ACC112 (cell line): ENCODE data around the gene PGLYRP2.

Source experiments
- H2AFZ ChIP-seq: fragments of 200-600 bp; sonication (generic); one replicate; pipeline ENCODE4 v1.6.0; 2017; ENCODE audit warnings: antibody characterized with exemption, low read length; ENCODE audit not compliant: unreplicated experiment
- H3K27ac ChIP-seq: fragments of 200-600 bp; sonication (generic); 2 replicates; pipeline ENCODE4 v1.5.1; 2014; ENCODE audit warnings: low read depth, mild to moderate bottlenecking, antibody characterized with exemption, low read length, moderate library complexity
- H3K27me3 ChIP-seq: fragments of 200-600 bp; sonication (generic); 2 replicates; pipeline ENCODE4 v1.6.1; 2014; ENCODE audit warnings: mild to moderate bottlenecking, antibody characterized with exemption, low read length, moderate library complexity, mixed read lengths; ENCODE audit not compliant: insufficient read depth
- H3K36me3 ChIP-seq: fragments of 200-600 bp; sonication (generic); 2 replicates; pipeline ENCODE4 v1.6.1; 2016; ENCODE audit warnings: mild to moderate bottlenecking, antibody characterized with exemption, low read length, moderate library complexity, mixed read lengths; ENCODE audit not compliant: insufficient read depth
- H3K4me1 ChIP-seq: fragments of 200-600 bp; sonication (generic); one replicate; pipeline ENCODE4 v1.6.1; 2016; ENCODE audit warnings: low read length, mixed read lengths; ENCODE audit not compliant: insufficient read depth, unreplicated experiment, control insufficient read depth
- H3K4me3 ChIP-seq: fragments of 200-600 bp; sonication (generic); 2 replicates; pipeline ENCODE4 v1.5.1; 2014; ENCODE audit warnings: mild to moderate bottlenecking, low read depth, low read length
- H3K79me2 ChIP-seq: fragments of 200-600 bp; sonication (generic); one replicate; pipeline ENCODE4 v1.6.0; 2016; ENCODE audit warnings: low read length; ENCODE audit not compliant: control insufficient read depth, unreplicated experiment, insufficient read depth

The PGLYRP2 gene

DNA sequence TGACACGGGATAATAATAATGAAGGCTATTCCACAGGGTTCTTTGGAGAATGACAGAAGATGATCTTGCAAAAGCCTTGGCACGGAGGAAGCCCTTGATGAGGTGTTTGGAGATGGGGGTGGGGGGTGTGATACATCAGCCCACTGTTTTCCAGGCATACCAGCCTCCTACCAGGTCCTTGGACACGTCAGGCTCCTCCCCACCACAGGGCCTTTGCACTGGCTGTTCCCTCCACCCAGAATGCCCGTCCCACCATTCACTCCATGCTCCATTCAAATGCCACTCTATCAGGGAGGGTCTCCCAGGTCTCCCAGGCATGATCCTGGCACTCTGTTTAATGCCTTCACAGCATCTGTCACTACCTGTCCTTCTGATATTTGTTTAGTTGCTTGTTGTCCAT, 32.2 kb downstream of the PGLYRP2 start:
- H3K4me3 ChIP-seq, result no peak overlapping the region
- no peaks in the 10 kb centered on the region for H3K36me3 ChIP-seq
- H3K27me3 ChIP-seq, result no peaks in the 10 kb centered on the region
- H3K4me1 ChIP-seq, result no peaks in the 10 kb centered on the region
- no peak overlapping the region for H2AFZ ChIP-seq
- H3K79me2 ChIP-seq, result no peaks in the 10 kb centered on the region
- no peak overlapping the region for H3K27ac ChIP-seq

- H3K79me2 ChIP-seq, result no peaks in the 10 kb centered on the region
- H2AFZ ChIP-seq, result no peak overlapping the region
- no peak overlapping the region for H3K4me3 ChIP-seq
- no peaks in the 10 kb centered on the region for H3K4me1 ChIP-seq
- no peaks in the 10 kb centered on the region for H3K27me3 ChIP-seq
- H3K27ac ChIP-seq, result no peak overlapping the region
- no peaks in the 10 kb centered on the region for H3K36me3 ChIP-seq
Observed at GRCh38 chr19:15445807-15446376, 33.4 kb downstream of the PGLYRP2 start.

GRCh38 chr19:15445227-15445605, 34.1 kb downstream of the PGLYRP2 start:
- Histone ChIP-seq H2AFZ (no peak overlapping the region), H3K27me3 (no peaks in the 10 kb centered on the region), H3K36me3 (no peaks in the 10 kb centered on the region), H3K27ac (no peak overlapping the region), H3K79me2 (no peaks in the 10 kb centered on the region), H3K4me1 (no peaks in the 10 kb centered on the region), H3K4me3 (no peak overlapping the region)

DNA sequence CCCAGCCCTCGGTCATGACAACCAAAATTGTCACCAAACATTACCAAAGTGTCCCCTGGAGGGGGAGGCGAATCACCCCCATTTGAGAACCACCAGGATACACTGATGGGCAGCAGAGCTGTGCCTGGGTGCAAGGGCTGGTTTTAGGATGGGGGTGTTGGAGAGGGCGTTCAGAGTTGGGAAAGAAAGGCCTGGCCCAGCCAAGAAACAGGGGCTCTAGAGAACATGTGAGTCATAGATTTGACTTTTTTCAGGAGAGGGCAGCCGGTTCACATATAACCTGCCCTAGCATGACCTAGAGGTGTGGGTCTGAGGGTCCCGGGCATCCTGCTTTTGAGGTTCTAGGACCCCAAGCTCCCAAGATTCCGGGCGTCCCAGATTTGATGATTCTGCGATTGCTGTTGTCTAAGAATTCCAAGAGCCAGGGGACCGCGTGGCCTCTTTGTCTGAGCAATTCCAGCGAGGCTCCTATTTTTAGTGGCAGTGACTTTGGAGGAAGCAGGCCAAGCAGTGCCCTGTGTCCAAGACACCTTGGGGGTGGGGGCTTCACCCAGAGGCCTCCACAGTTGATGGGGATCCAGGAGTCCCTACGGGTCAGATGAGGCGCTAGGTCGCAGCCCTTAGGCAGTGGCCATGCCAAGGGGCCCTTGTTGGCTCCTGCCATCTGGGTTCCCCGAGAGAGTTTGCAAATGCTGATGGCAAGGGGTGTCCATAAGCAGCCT, 34.6 kb downstream of the PGLYRP2 start:
- Histone ChIP-seq H3K36me3 (no peaks in the 10 kb centered on the region), H3K4me3 (no peak overlapping the region), H3K27me3 (no peaks in the 10 kb centered on the region), H3K27ac (no peak overlapping the region), H3K79me2 (no peaks in the 10 kb centered on the region), H2AFZ (no peak overlapping the region), H3K4me1 (no peaks in the 10 kb centered on the region)

GRCh38 chr19:15443838-15444237, 35.5 kb downstream of the PGLYRP2 start:
- Histone ChIP-seq H3K4me1 (no peaks in the 10 kb centered on the region), H3K27ac (no peak overlapping the region), H3K36me3 (no peaks in the 10 kb centered on the region), H3K4me3 (no peak overlapping the region), H3K27me3 (no peaks in the 10 kb centered on the region), H2AFZ (no peak overlapping the region), H3K79me2 (no peaks in the 10 kb centered on the region)

DNA sequence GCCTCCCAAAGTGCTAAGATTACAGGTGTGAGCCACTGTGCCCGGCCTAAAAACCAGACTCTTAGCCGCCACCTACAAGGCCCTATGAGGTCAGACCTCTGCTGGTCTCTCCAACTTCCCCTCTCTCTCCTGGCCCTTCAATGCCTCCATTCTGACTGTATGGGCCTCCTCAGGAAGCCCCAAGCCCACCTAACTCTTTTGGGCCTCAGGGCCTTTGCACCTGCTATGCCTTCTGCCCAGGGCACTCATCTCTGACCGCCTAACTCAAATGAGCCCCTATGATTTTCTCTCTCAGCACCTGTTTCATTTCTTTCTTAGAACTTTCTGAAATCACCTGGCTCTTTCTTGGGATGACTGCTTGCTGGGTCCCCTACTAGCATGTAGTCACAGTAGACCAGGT, 36.0 kb downstream of the PGLYRP2 start:
- H3K79me2 ChIP-seq, result no peaks in the 10 kb centered on the region
- no peak overlapping the region for H2AFZ ChIP-seq
- H3K27me3 ChIP-seq, result no peaks in the 10 kb centered on the region
- H3K27ac ChIP-seq, result no peak overlapping the region
- no peaks in the 10 kb centered on the region for H3K36me3 ChIP-seq
- H3K4me3 ChIP-seq, result no peak overlapping the region
- H3K4me1 ChIP-seq, result no peaks in the 10 kb centered on the region

DNA sequence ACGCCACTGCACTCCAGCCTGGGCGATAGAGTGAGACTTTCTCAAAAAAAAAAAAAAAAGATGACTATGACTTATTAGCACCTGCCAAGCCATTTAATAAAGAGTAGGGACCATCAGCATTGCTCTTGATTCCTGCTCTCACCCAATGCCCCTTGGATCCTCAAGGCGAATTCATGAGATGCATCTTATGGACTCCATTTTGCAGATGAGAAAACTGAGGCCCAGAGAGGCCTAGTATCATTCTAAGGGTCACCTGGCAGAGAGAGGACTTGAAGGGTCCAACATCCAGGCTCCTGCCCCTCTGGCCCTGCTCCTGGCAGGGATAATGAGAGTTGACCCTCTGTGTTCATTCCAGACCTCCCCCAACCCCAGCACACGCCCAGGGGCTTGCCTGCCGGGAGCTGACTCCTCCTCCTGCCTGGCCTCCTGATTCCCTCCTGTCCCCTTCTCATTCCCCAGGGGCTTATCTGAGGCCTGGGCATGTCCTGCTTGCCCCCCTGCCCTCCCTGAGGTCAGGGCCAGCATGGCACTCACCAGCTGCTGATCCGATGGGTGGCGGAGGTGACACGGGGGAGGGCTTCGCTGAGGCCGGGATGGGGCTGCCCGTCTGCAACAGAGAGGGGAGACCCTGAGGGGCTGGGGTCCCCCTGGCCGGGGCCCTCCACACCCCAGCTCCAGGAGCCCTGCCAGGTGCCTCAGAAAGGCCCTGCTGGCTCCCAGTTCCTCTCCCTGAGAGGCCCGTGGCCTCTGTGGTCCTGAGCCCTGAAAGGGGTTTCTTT, 37.0 kb downstream of the PGLYRP2 start:
- Histone ChIP-seq H3K79me2 (no peaks in the 10 kb centered on the region), H2AFZ (no peak overlapping the region), H3K36me3 (no peaks in the 10 kb centered on the region), H3K4me1 (no peaks in the 10 kb centered on the region), H3K4me3 (no peak overlapping the region), H3K27me3 (no peaks in the 10 kb centered on the region), H3K27ac (no peak overlapping the region)

- Histone ChIP-seq H3K27me3 (no peaks in the 10 kb centered on the region), H3K27ac (no peak overlapping the region), H3K79me2 (no peaks in the 10 kb centered on the region), H3K4me1 (no peaks in the 10 kb centered on the region), H3K36me3 (no peaks in the 10 kb centered on the region), H3K4me3 (no peak overlapping the region), H2AFZ (no peak overlapping the region)
Observed at GRCh38 chr19:15441317-15441716, 38.0 kb downstream of the PGLYRP2 start.

GRCh38 chr19:15439821-15440641, 39.3 kb downstream of the PGLYRP2 start:
- H2AFZ ChIP-seq, result no peak overlapping the region
- no peaks in the 10 kb centered on the region for H3K36me3 ChIP-seq
- H3K4me3 ChIP-seq, result no peak overlapping the region
- H3K79me2 ChIP-seq, result no peaks in the 10 kb centered on the region
- no peak overlapping the region for H3K27ac ChIP-seq
- no peaks in the 10 kb centered on the region for H3K27me3 ChIP-seq
- no peaks in the 10 kb centered on the region for H3K4me1 ChIP-seq

GRCh38 chr19:15439078-15439799, 40.1 kb downstream of the PGLYRP2 start:
- Histone ChIP-seq H3K27me3 (no peaks in the 10 kb centered on the region), H3K27ac (no peak overlapping the region), H3K36me3 (no peaks in the 10 kb centered on the region), H3K4me1 (no peaks in the 10 kb centered on the region), H3K4me3 (no peak overlapping the region), H2AFZ (no peak overlapping the region), H3K79me2 (no peaks in the 10 kb centered on the region)
